IPS-15b (cell line): ENCODE results near the gene GALNT18.
"Not testable (repeated sequence)": the region's sequence is repeated elsewhere in the genome, so short reads cannot be mapped to it uniquely, and the experiment has no call there.

Experiments
- H3K27me3 ChIP-seq: one replicate; pipeline ENCODE4 v1.6.1; 2013; ENCODE audit warnings: low read length; ENCODE audit not compliant: control insufficient read depth, insufficient read depth
- H3K36me3 ChIP-seq: one replicate; pipeline ENCODE4 v1.6.1; 2013; ENCODE audit warnings: low read length; ENCODE audit not compliant: control insufficient read depth, insufficient read depth
- H3K4me1 ChIP-seq: one replicate; pipeline ENCODE4 v1.6.1; 2013; ENCODE audit warnings: mild to moderate bottlenecking, low read length; ENCODE audit not compliant: control insufficient read depth, insufficient read depth
- H3K4me3 ChIP-seq: one replicate; pipeline ENCODE4 v1.5.1; 2013; ENCODE audit warnings: low read depth, low read length
- H3K9ac ChIP-seq: one replicate; pipeline ENCODE4 v1.6.1; 2013; ENCODE audit warnings: low read depth, mild to moderate bottlenecking, low read length
- H3K9me3 ChIP-seq: one replicate; pipeline ENCODE4 v1.6.1; 2013; ENCODE audit warnings: mild to moderate bottlenecking, low read length; ENCODE audit not compliant: control insufficient read depth, insufficient read depth

GALNT18 gene

DNA sequence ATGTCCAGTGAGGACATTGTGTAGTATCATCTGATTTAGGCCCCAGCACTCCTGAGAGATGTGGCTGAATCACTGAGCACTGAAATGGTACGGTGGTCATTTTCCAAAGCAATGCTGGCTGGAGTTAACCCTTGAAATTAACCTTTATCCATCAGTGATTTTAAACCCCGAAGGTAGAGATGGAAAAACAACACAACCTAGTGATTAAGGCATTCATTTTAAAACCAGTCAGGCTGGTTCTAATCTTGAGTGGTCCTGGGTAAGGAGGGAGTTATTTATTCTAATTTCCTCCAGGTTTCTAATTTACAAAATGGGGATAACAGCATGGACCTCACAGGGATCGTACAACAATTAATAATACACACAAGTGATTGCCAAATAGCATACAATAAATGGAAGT is 262.2 kb downstream of the GALNT18 start:
- Histone ChIP-seq H3K4me3 (no peak overlapping the region), H3K36me3 (no peaks in the 10 kb centered on the region), H3K27me3 (no peaks in the 10 kb centered on the region), H3K4me1 (peaks cover 3% of the 10 kb centered on the region), H3K9me3 (no peaks in the 10 kb centered on the region), H3K9ac (no peak overlapping the region)

DNA sequence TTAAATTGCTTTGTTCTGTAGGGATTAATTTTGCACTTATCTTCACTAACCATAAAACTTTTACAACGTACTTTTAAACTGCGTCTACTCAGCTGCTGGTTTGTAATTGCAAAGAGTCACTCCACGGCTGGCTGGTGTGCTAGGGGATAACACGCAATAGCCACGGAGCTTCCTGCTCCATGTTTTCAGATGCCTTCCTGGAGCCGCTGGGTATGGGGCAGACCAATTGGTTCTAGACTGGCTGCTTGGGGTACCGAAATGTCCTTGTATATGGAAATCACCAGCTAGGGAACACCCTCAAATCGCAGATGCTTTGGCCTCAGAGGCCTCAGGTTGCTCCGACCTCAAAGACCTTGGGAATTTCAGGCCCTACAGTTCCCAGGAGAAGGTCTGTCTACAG is 265.0 kb downstream of the GALNT18 start:
- no peaks in the 10 kb centered on the region for H3K4me1 ChIP-seq
- H3K9me3 ChIP-seq, result no peaks in the 10 kb centered on the region

DNA sequence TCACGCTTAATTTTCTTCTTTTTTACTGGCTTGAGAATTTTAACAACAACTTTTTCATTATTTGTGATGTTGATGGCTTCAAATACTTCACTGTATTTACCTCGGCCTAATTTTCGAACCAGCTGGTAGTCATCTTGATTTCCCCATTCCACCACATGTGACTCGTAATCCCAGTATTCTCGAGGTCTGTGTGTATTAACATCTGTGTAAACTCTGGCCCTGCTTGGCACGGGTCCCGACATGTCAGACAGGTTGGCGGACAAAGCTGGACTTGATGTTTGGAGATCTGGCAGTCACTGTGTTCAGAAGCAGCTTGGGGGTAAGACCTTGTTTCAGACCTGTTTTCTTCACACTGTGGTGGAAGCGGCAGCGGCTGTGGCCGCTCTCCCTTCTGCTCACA is 268.9 kb downstream of the GALNT18 start, which contains the start of gene CSNK2A3:
Gene CSNK2A3 (minus strand): TSS at position 373 of the 400 bp plus-strand sequence. CDS start 131 bp downstream, at position 242.
- not testable (repeated sequence) for H3K9me3 ChIP-seq, H3K4me3 ChIP-seq, H3K36me3 ChIP-seq, H3K9ac ChIP-seq, H3K27me3 ChIP-seq, H3K4me1 ChIP-seq

More for the DNA sequence above, 265.0 kb downstream of the GALNT18 start:
- Histone ChIP-seq H3K9ac (no peak overlapping the region), H3K4me3 (no peak overlapping the region), H3K27me3 (no peaks in the 10 kb centered on the region), H3K36me3 (no peaks in the 10 kb centered on the region)

DNA sequence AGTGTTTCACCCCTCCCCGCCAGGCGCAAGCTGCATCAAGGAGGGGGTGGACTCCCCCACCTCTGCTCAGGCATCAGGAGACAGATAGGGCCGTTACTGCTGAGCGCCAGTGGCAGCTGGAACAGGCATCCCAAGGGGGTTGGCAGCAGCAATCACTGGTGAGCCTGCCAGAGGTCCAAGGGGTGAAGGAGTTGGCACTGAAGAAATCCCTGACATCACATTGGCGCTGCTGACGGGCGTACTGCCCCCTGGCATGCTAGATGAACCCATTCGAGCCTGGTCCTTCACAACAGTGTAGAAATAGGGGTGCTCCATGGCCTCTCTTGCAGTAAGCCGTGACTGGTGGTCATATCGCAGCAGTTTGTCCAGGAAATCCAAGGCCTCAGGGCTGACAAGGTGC is 270.0 kb downstream of the GALNT18 start:
- not testable (repeated sequence) for H3K36me3 ChIP-seq, H3K4me1 ChIP-seq, H3K9me3 ChIP-seq, H3K9ac ChIP-seq, H3K27me3 ChIP-seq, H3K4me3 ChIP-seq

DNA sequence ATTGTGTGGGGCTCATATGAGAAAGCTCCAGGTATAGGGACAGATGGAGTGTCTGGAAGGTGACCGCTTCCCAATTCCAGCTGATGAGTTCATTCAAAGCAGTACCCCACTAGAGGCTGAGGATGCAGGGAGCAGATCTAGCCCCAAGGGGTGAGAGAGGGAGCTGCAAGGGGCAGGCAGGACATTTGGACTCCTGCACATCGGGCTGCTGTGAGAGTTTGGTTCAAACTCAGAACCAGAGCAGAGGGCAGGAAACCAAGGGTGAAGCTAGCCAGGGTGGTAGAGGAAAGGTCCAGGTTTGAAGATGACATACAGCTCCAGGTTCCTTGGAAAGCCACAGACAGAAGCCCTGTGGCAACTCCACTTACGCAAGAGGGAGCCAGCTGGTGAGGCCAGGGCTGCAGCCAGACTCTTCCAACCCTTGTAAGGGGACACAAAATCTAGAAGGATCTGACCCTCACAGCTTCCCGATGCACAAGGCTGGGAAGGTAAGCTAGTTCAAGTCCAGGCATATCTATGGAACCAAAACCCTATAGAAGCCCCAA is 270.7 kb downstream of the GALNT18 start:
- H3K9ac ChIP-seq, result no peak overlapping the region
- no peaks in the 10 kb centered on the region for H3K27me3 ChIP-seq
- no peaks in the 10 kb centered on the region for H3K36me3 ChIP-seq
- no peak overlapping the region for H3K4me3 ChIP-seq
- H3K9me3 ChIP-seq, result no peaks in the 10 kb centered on the region
- H3K4me1 ChIP-seq, result no peaks in the 10 kb centered on the region

DNA sequence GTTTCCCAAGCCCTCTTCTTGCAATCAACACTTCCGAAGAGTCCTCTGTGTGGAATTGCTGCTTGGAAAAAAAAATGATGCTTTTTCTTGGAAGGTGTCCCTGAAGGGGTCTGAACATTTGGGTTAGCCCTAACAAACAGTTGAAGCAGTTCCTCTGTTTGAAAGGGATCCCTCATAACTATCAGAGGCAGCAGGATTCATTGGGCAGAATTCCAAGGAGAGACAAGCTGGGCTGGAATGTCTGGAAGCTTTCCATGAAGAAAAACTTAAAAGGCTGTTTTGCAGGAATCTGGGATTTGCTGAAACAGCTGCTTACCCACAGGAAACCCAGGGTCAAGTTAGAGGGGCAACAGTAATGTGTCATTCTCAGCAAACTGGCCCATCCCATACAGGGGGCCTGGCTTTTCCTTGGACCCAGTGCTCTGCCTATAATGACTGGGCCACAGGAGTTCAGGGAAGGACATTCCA is 271.9 kb downstream of the GALNT18 start:
- no peaks in the 10 kb centered on the region for H3K4me1 ChIP-seq
- H3K4me3 ChIP-seq, result no peak overlapping the region
- H3K27me3 ChIP-seq, result no peaks in the 10 kb centered on the region
- H3K36me3 ChIP-seq, result no peaks in the 10 kb centered on the region
- H3K9ac ChIP-seq, result no peak overlapping the region
- no peaks in the 10 kb centered on the region for H3K9me3 ChIP-seq

DNA sequence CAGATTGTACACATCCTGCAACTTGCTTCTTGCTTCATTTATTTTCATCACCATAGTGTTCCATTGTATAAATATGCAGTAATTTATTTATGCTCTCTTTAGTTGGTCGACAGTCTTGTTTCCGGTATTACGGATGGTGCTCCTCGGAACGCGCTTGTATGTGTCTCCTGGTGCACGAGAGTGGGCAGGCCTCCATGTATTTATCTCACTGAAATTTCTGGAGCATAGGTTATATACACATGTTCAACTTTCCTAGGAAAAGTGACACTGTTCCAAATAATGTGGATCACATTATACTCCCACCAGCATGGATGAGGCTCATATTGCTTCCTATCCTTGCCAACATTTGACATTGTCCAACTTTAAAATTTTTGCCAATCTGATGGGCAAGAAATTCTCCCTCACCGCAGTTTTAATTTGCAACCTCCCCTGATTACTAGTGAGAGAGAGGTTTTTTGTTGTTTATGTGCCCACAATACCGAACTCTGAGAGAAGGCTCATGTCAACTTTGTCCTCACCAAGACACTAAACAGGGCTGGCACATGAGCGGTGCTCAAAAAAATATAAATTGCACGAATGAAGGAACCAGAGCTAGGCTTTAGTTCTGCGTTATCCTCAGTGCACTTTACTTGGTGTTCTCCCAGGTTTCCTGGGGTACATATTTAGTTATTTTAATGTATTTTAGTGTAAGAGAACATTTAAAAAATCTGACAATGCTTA is 272.5 kb downstream of the GALNT18 start:
- Histone ChIP-seq H3K9ac (no peak overlapping the region), H3K4me1 (no peaks in the 10 kb centered on the region), H3K9me3 (no peaks in the 10 kb centered on the region), H3K27me3 (no peaks in the 10 kb centered on the region), H3K36me3 (no peaks in the 10 kb centered on the region), H3K4me3 (no peak overlapping the region)

DNA sequence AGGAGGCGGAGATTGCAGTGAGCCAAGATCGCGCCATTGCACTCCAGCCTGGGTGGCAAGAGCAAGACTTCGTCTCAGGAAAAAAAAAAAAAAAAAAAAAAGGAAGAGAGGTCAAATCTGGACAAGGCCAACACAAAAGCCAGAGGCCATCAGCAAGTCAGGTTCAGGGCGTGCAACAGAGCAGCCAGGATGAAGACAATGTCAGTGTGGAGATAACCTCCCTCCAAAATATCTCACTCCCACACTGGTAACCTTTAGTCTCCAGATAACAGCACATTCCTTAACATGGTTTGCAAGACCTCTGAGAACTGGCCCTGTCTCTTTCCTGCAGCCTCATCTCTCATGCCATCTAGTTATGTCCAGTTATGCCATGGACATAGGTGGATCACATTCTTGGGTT is 273.5 kb downstream of the GALNT18 start:
- no peaks in the 10 kb centered on the region for H3K36me3 ChIP-seq
- no peaks in the 10 kb centered on the region for H3K9me3 ChIP-seq
- H3K4me1 ChIP-seq, result no peaks in the 10 kb centered on the region
- H3K4me3 ChIP-seq, result no peak overlapping the region
- no peaks in the 10 kb centered on the region for H3K27me3 ChIP-seq
- H3K9ac ChIP-seq, result no peak overlapping the region

DNA sequence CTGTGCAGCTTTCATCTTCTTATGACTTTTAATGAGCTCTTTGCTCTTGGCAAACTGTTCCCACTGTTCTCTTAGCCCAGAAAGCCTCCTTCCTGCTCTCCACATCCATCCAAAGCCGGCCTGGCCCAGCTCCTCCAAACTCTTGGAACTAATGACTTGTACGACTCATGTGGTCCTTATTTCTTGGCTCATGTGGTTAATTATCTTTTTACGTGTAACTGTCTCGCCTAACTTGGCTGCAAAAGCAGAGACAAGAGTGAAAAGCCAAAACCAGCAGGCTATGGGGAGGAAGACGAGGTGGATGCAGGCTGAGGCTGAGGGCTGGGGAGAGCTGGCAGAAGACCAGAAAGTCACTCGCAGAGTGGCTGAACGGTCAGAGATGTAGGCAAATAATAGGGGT is 274.2 kb downstream of the GALNT18 start:
- H3K27me3 ChIP-seq, result no peaks in the 10 kb centered on the region
- H3K4me1 ChIP-seq, result no peaks in the 10 kb centered on the region
- H3K9me3 ChIP-seq, result no peaks in the 10 kb centered on the region
- H3K4me3 ChIP-seq, result no peak overlapping the region
- no peaks in the 10 kb centered on the region for H3K36me3 ChIP-seq
- no peak overlapping the region for H3K9ac ChIP-seq

DNA sequence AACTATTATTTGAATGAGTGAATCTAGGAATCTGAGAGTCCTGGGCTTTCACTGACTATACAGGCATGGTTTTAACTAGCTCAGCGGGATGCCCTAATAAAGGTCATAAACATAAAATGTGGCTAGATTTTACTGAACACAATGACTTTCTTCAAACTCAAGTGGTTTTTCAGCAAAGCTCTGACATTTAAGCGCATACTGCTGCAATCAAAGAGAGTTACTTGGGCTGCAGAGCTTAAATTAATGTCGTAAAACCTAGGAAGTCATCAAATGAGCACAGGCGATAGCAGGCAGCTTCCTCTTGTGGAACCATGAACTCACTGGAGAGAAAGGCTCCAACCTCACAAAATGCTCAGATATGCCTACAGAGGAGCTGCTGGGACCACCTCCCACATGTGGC is 275.5 kb downstream of the GALNT18 start:
- H3K4me1 ChIP-seq, result no peaks in the 10 kb centered on the region
- H3K36me3 ChIP-seq, result no peaks in the 10 kb centered on the region
- H3K9me3 ChIP-seq, result no peaks in the 10 kb centered on the region
- no peaks in the 10 kb centered on the region for H3K27me3 ChIP-seq
- H3K9ac ChIP-seq, result no peak overlapping the region
- no peak overlapping the region for H3K4me3 ChIP-seq

DNA sequence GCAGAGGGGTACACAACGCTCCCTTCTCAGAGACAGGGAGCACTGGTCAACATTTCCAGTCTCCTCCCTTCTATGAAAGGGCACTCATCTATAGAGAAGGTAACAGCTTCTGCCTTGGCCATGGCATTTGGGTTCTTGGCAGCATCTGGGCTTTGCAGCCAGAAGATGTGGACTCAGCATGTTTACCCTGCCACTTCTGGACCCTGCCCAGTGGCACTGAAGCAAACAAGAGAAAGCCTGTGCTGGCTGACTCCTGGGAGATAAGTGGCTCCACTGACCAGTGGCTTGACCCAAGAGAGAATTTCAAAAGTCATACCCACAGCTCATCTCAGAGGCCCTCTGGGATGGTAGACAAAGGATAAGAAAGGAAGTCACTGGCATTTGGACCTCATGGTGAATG is 276.7 kb downstream of the GALNT18 start:
- Histone ChIP-seq H3K27me3 (no peaks in the 10 kb centered on the region), H3K4me1 (no peaks in the 10 kb centered on the region), H3K36me3 (no peaks in the 10 kb centered on the region), H3K9me3 (no peaks in the 10 kb centered on the region), H3K9ac (no peak overlapping the region), H3K4me3 (no peak overlapping the region)

DNA sequence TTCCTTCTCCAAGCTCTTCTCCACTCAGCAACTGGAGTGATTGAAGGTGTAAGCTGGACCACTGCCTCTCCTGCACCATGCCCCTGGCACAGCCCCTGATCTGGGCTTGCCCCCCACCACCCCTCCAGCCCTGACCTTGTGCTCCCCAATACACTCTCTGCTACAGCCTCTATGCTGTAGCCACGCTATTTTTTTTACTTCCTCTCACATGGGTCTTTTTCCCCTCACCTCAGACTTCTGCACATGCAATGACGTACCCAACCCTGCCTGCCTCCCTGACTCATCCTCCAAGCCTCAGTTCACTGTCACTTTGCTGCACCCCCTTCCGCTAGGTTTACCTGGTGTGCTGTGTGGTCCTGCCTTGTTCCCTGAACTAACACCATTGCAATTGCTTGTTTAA is 277.8 kb downstream of the GALNT18 start:
- no peak overlapping the region for H3K9ac ChIP-seq
- no peaks in the 10 kb centered on the region for H3K4me1 ChIP-seq
- H3K4me3 ChIP-seq, result no peak overlapping the region
- H3K27me3 ChIP-seq, result no peaks in the 10 kb centered on the region
- H3K9me3 ChIP-seq, result no peaks in the 10 kb centered on the region
- H3K36me3 ChIP-seq, result no peaks in the 10 kb centered on the region
